Measurements from ENCODE around the gene ART3.

ART3 gene

GRCh38 chr4:76055016-76055415, 19.5 kb upstream of the ART3 start:
- Histone ChIP-seq H3K36me3 (ENCODE audit: control insufficient read depth, insufficient read depth, low read length) (no peaks in the 10 kb centered on the region), H3K9me3 (ENCODE audit: control insufficient read depth, insufficient read depth, low read length) (no peaks in the 10 kb centered on the region), H3K4me1 (ENCODE audit: control insufficient read depth, insufficient read depth, low read length) (peaks cover 20% of the 10 kb centered on the region), H3K4me3 (ENCODE audit: low read depth, low read length) (no peak overlapping the region), H3K27me3 (ENCODE audit: control insufficient read depth, insufficient read depth, low read length) (no peaks in the 10 kb centered on the region), H3K9ac (ENCODE audit: low read depth, low read length) (no peak overlapping the region)

DNA sequence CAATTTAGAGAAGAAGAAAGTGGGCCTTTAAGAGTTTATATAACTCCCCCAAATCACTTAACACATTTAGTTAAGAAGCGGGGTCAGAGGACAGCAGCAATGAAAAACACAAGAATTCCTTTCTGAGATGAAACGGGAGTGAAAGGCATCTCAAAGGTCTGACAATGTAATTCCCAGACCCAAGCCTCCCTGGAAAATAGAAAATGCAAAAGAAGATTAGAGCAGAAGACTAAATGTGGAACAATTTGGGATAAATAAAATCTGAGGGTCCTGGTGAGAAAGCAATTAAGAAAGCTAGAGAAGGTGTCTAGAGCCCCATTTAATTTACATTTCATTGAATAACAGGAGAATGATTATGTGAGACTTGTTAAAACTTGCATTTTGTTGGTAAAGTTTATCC, 19.1 kb upstream of the ART3 start:
- Histone ChIP-seq H3K4me1 (ENCODE audit: control insufficient read depth, insufficient read depth, low read length) (peaks cover 20% of the 10 kb centered on the region), H3K4me3 (ENCODE audit: low read depth, low read length) (no peak overlapping the region), H3K9me3 (ENCODE audit: control insufficient read depth, insufficient read depth, low read length) (no peaks in the 10 kb centered on the region), H3K9ac (ENCODE audit: low read depth, low read length) (no peak overlapping the region), H3K36me3 (ENCODE audit: control insufficient read depth, insufficient read depth, low read length) (no peaks in the 10 kb centered on the region), H3K27me3 (ENCODE audit: control insufficient read depth, insufficient read depth, low read length) (no peaks in the 10 kb centered on the region)

GRCh38 chr4:76058302-76058701, 16.2 kb upstream of the ART3 start:
- Histone ChIP-seq H3K4me1 (ENCODE audit: control insufficient read depth, insufficient read depth, low read length) (peaks cover 20% of the 10 kb centered on the region), H3K9ac (ENCODE audit: low read depth, low read length) (no peak overlapping the region), H3K9me3 (ENCODE audit: control insufficient read depth, insufficient read depth, low read length) (no peaks in the 10 kb centered on the region)

GRCh38 chr4:76058888-76059426, 15.6 kb upstream of the ART3 start:
- no peak overlapping the region for H3K9ac ChIP-seq (ENCODE audit: low read depth, low read length)
- H3K4me3 ChIP-seq (ENCODE audit: low read depth, low read length), result no peak overlapping the region
- no peaks in the 10 kb centered on the region for H3K27me3 ChIP-seq (ENCODE audit: control insufficient read depth, insufficient read depth, low read length)
- H3K36me3 ChIP-seq (ENCODE audit: control insufficient read depth, insufficient read depth, low read length), result no peaks in the 10 kb centered on the region
- H3K9me3 ChIP-seq (ENCODE audit: control insufficient read depth, insufficient read depth, low read length), result no peaks in the 10 kb centered on the region
- H3K4me1 ChIP-seq (ENCODE audit: control insufficient read depth, insufficient read depth, low read length), result peaks cover 15% of the 10 kb centered on the region

More at GRCh38 chr4:76058302-76058701, 16.2 kb upstream of the ART3 start:
- Histone ChIP-seq H3K4me3 (ENCODE audit: low read depth, low read length) (no peak overlapping the region), H3K36me3 (ENCODE audit: control insufficient read depth, insufficient read depth, low read length) (no peaks in the 10 kb centered on the region), H3K27me3 (ENCODE audit: control insufficient read depth, insufficient read depth, low read length) (no peaks in the 10 kb centered on the region)

GRCh38 chr4:76059750-76060149, 14.8 kb upstream of the ART3 start:
- no peak overlapping the region for H3K4me3 ChIP-seq (ENCODE audit: low read depth, low read length)
- H3K9me3 ChIP-seq (ENCODE audit: control insufficient read depth, insufficient read depth, low read length), result no peaks in the 10 kb centered on the region
- no peaks in the 10 kb centered on the region for H3K27me3 ChIP-seq (ENCODE audit: control insufficient read depth, insufficient read depth, low read length)
- no peaks in the 10 kb centered on the region for H3K36me3 ChIP-seq (ENCODE audit: control insufficient read depth, insufficient read depth, low read length)
- H3K4me1 ChIP-seq (ENCODE audit: control insufficient read depth, insufficient read depth, low read length), result peaks cover 13% of the 10 kb centered on the region
- H3K9ac ChIP-seq (ENCODE audit: low read depth, low read length), result no peak overlapping the region

DNA sequence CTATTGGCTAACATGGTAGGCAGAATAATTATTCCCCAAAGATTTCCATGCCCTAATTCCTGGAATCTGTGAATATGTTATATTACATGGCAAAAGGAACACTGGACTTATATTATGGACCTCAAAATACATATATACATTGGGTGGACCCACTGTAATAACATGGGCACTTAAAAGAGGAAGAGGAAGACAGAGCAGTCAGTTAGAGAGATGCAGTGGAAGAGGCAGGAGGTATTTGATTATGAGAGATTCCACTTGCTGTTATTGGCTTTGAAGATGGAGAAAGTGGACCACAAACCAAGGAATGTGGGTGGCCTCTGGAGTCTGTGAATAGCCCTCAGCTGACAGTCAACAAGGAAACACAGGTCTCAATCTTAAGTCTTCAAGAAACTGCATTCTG, 14.0 kb upstream of the ART3 start:
- Histone ChIP-seq H3K27me3 (ENCODE audit: control insufficient read depth, insufficient read depth, low read length) (no peaks in the 10 kb centered on the region), H3K9me3 (ENCODE audit: control insufficient read depth, insufficient read depth, low read length) (no peaks in the 10 kb centered on the region), H3K9ac (ENCODE audit: low read depth, low read length) (no peak overlapping the region), H3K4me3 (ENCODE audit: low read depth, low read length) (no peak overlapping the region), H3K36me3 (ENCODE audit: control insufficient read depth, insufficient read depth, low read length) (no peaks in the 10 kb centered on the region), H3K4me1 (ENCODE audit: control insufficient read depth, insufficient read depth, low read length) (peaks cover 12% of the 10 kb centered on the region)

DNA sequence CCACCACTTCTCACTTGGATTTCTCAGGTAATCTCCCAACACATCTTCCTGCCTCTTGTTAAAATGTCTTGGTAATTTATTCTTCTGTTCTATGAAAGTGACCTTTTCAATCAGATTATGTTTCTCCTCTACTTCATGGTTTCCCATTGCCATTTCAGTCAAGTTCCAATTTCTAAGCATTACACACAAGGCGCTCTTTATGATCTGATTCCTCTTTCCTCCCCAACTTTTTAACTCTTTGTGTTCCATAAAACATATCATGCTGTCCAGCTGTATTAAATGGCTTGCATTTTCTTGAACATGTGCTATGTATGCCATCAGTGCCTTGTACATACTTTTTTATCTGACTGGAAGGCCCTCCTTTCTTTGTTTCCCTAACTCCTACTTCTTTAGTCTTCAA, 13.1 kb upstream of the ART3 start:
- no peaks in the 10 kb centered on the region for H3K9me3 ChIP-seq (ENCODE audit: control insufficient read depth, insufficient read depth, low read length)
- H3K4me3 ChIP-seq (ENCODE audit: low read depth, low read length), result no peak overlapping the region
- H3K9ac ChIP-seq (ENCODE audit: low read depth, low read length), result no peak overlapping the region
- H3K4me1 ChIP-seq (ENCODE audit: control insufficient read depth, insufficient read depth, low read length), result peaks cover 3% of the 10 kb centered on the region
- H3K36me3 ChIP-seq (ENCODE audit: control insufficient read depth, insufficient read depth, low read length), result no peaks in the 10 kb centered on the region
- no peaks in the 10 kb centered on the region for H3K27me3 ChIP-seq (ENCODE audit: control insufficient read depth, insufficient read depth, low read length)

- Histone ChIP-seq H3K9ac (ENCODE audit: low read depth, low read length) (no peak overlapping the region), H3K4me3 (ENCODE audit: low read depth, low read length) (no peak overlapping the region), H3K36me3 (ENCODE audit: control insufficient read depth, insufficient read depth, low read length) (no peaks in the 10 kb centered on the region), H3K4me1 (ENCODE audit: control insufficient read depth, insufficient read depth, low read length) (no peaks in the 10 kb centered on the region), H3K27me3 (ENCODE audit: control insufficient read depth, insufficient read depth, low read length) (no peaks in the 10 kb centered on the region), H3K9me3 (ENCODE audit: control insufficient read depth, insufficient read depth, low read length) (no peaks in the 10 kb centered on the region)
Observed at GRCh38 chr4:76061982-76062381, 12.5 kb upstream of the ART3 start.

- Histone ChIP-seq H3K4me1 (ENCODE audit: control insufficient read depth, insufficient read depth, low read length) (no peaks in the 10 kb centered on the region), H3K9me3 (ENCODE audit: control insufficient read depth, insufficient read depth, low read length) (no peaks in the 10 kb centered on the region), H3K4me3 (ENCODE audit: low read depth, low read length) (no peak overlapping the region)
Observed at GRCh38 chr4:76066546-76066945, 8.0 kb upstream of the ART3 start.

GRCh38 chr4:76067652-76068286, 6.7 kb upstream of the ART3 start:
- Histone ChIP-seq H3K9me3 (ENCODE audit: control insufficient read depth, insufficient read depth, low read length) (no peaks in the 10 kb centered on the region), H3K4me1 (ENCODE audit: control insufficient read depth, insufficient read depth, low read length) (peaks cover 3% of the 10 kb centered on the region), H3K4me3 (ENCODE audit: low read depth, low read length) (no peak overlapping the region), H3K9ac (ENCODE audit: low read depth, low read length) (no peak overlapping the region), H3K36me3 (ENCODE audit: control insufficient read depth, insufficient read depth, low read length) (no peaks in the 10 kb centered on the region), H3K27me3 (ENCODE audit: control insufficient read depth, insufficient read depth, low read length) (no peaks in the 10 kb centered on the region)

More at GRCh38 chr4:76066546-76066945, 8.0 kb upstream of the ART3 start:
- no peaks in the 10 kb centered on the region for H3K36me3 ChIP-seq (ENCODE audit: control insufficient read depth, insufficient read depth, low read length)
- H3K9ac ChIP-seq (ENCODE audit: low read depth, low read length), result no peak overlapping the region
- H3K27me3 ChIP-seq (ENCODE audit: control insufficient read depth, insufficient read depth, low read length), result no peaks in the 10 kb centered on the region

DNA sequence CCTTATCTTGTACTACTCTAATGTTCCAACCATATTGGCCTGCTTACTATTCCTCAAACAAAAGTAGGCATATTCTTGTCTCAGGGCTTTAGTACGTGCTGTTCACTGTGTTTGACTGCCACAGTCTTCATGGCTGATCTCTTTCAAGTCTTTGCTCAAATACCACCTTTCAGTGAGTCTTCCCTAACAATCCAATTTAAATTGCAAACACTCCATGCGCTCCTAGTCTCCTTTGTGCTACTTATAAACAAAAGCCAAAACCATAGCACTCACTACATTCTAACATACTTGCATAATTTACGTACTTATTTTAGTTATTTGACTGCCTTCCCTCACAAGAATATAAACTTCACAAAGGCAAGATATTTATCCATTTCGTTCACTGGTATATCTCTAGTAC, 1.7 kb upstream of the ART3 start:
- Histone ChIP-seq H3K36me3 (ENCODE audit: control insufficient read depth, insufficient read depth, low read length) (no peaks in the 10 kb centered on the region), H3K4me1 (ENCODE audit: control insufficient read depth, insufficient read depth, low read length) (peaks cover 12% of the 10 kb centered on the region), H3K9ac (ENCODE audit: low read depth, low read length) (peak overlapping the region; percentile 42), H3K4me3 (ENCODE audit: low read depth, low read length) (no peak overlapping the region), H3K9me3 (ENCODE audit: control insufficient read depth, insufficient read depth, low read length) (no peaks in the 10 kb centered on the region), H3K27me3 (ENCODE audit: control insufficient read depth, insufficient read depth, low read length) (no peaks in the 10 kb centered on the region)

DNA sequence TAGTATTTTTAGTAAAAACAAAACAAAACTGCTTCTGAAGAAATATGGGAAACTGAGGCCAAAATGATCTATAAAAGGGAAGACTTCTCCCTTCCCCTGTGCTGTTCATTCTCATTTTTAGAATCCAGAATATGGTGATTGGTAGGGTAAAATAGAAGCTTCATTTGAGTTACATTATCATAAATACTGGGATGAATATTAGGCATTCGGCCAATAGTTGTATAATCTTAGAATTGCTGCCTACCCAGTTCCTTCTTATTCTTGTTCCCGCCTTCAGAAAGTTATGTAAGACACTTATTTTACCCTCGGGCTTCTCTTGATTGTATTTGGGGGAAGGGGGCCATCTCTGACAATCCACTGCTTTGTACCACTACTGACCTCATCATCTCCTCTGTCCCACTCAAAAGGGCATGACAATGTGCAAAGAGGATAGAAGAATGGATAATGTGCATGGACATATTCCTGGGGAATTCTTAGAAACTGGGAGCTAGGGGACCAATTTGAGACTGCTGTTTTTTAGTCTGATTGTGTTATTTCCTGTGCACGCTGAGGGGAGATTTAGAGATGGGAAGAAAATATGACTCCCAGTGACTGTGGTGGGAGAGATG, 588 bp downstream of the ART3 start:
- Histone ChIP-seq H3K9me3 (ENCODE audit: control insufficient read depth, insufficient read depth, low read length) (no peaks in the 10 kb centered on the region), H3K9ac (ENCODE audit: low read depth, low read length) (no peak overlapping the region), H3K27me3 (ENCODE audit: control insufficient read depth, insufficient read depth, low read length) (no peaks in the 10 kb centered on the region), H3K4me3 (ENCODE audit: low read depth, low read length) (no peak overlapping the region), H3K36me3 (ENCODE audit: control insufficient read depth, insufficient read depth, low read length) (no peaks in the 10 kb centered on the region), H3K4me1 (ENCODE audit: control insufficient read depth, insufficient read depth, low read length) (peaks cover 12% of the 10 kb centered on the region)
